ENCODE data around the gene BCAS1. TPM values are rescaled to one million over a fixed set of nuclear protein-coding genes. Genes with fewer than 3 reads are reported as not detected.

The BCAS1 gene
- total RNA-seq, 1 experiment from 2014 or later = 0.17 TPM

DNA sequence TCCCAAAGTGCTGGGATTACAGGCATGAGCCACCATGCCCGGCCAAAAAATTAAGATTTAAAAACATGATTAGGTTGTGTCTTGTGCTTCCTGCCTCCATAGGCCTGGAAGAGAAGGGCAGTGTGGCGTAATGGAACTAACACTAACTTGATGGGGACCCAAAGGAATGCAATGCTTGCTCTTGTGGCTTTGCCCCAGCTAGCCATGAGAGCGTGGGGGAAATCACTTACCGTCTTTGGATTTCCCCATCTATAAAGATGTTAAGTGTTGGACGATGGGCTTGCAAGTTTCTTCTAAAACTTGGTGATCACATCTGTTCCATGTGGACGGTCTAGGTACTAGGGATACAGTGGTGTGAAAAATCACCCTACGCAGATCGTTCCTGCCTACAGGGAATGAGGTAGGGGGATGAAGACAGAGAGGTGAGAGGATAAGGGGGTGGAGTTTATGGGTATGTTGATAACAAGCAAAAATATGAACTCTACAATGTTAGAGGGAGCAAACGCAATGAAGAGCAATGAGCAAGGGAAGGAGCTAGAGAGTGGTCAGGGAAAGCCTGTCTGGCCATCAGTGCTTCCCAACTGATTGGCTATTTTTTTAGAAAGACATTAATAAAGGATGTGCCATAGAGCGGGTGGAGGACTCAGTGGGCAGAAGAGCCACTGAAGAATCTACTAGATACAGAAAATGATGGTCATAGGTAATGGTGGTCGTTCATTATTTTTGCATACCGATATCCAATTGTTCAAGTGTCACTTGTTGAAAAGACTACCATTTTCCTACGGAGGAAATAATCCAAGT is 165.2 kb downstream of the BCAS1 start:
- ATAC-seq (no peak), DNase-seq (ENCODE audit: low read depth, low spot score) (no peak)
- BruUV-seq (replicated peaks) = no TSS peak
- no peaks in the 10 kb centered on the region for H3K27me3 ChIP-seq (ENCODE audit: insufficient read depth, low read length)
- H3K4me2 ChIP-seq (ENCODE audit: low read length) = no peak overlapping the region; the same call in 1 of the 2 replicates
- TF ChIP-seq ELF1 (IDR thresholded peaks at IDR 0.05; ENCODE audit: borderline replicate concordance, low read depth) = no peak
- no peak for TF ChIP-seq RAD21 (IDR thresholded peaks at IDR 0.05; ENCODE audit: low read depth)
- TF ChIP-seq SRF (IDR thresholded peaks at IDR 0.05; ENCODE audit: low read depth) = no peak
- no peak for TF ChIP-seq SP1 (IDR thresholded peaks at IDR 0.05; ENCODE audit: low read depth)
- TF ChIP-seq ZFX (IDR thresholded peaks at IDR 0.05) = no peak
- no peak for TF ChIP-seq EZH2phosphoT487 (IDR thresholded peaks at IDR 0.05; ENCODE audit: borderline replicate concordance)
- no peak for TF ChIP-seq ZBTB33 (IDR thresholded peaks at IDR 0.05; ENCODE audit: extremely low read depth, insufficient replicate concordance, low read length)
- no peak for TF ChIP-seq JUND (IDR thresholded peaks at IDR 0.05)
- no peak for TF ChIP-seq TCF7L2 (IDR thresholded peaks at IDR 0.05; ENCODE audit: borderline replicate concordance, extremely low read depth, insufficient read depth, insufficient read length)
- TF ChIP-seq POLR2A (IDR thresholded peaks at IDR 0.05; ENCODE audit: borderline replicate concordance, extremely low read depth, insufficient read depth, insufficient read length) = no peak
- TF ChIP-seq SIN3A (IDR thresholded peaks at IDR 0.05; ENCODE audit: low read depth) = no peak
- no peak for TF ChIP-seq FOSL1 (IDR thresholded peaks at IDR 0.05; ENCODE audit: low read depth)
- TF ChIP-seq, protein P1, sequence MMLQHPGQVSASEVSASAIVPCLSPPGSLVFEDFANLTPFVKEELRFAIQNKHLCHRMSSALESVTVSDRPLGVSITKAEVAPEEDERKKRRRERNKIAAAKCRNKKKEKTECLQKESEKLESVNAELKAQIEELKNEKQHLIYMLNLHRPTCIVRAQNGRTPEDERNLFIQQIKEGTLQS (IDR thresholded peaks at IDR 0.05) = no peak
- no peak for TF ChIP-seq CTCF (IDR thresholded peaks at IDR 0.05 in 2 of 3, conservative IDR thresholded peaks at IDR 0.05 in 1 of 3; ENCODE audit: borderline replicate concordance in 1 of 3, insufficient read depth in 1 of 3, low read depth in 2 of 3, low read length in 2 of 3)
- TF ChIP-seq ZNF274 (IDR thresholded peaks at IDR 0.05; ENCODE audit: low read depth, low read length) = no peak
- no peaks in the 10 kb centered on the region for H4K20me1 ChIP-seq (ENCODE audit: insufficient read depth)
- CTCF ChIA-PET = interaction anchor here (2.7 kb wide), 1 partner anchor 10 kb away, joined by 11 read pairs; no protein-coding TSS in a partner anchor
- no peaks in the 10 kb centered on the region for H3K9me3 ChIP-seq (ENCODE audit: control insufficient read depth in 1 of 2, insufficient read depth in 1 of 2, low read depth in 1 of 2, low read length in 2 of 2)
- no peaks in the 10 kb centered on the region for H3K9me2 ChIP-seq (ENCODE audit: insufficient read depth)
- no peak overlapping the region for H3K9ac ChIP-seq (ENCODE audit: low read length)
- RAD21 ChIA-PET (ENCODE audit: low non-redundant PET in 1 of 2, low total read pairs in 2 of 2, uncharacterized antibody in 2 of 2, unreplicated experiment in 2 of 2) = no interaction called here
- H3K4me1 ChIP-seq (ENCODE audit: control insufficient read depth in 1 of 2, insufficient read depth in 2 of 2, low read length in 2 of 2) = peaks cover 23 to 46% of the 10 kb centered on the region in 2 experiments
- no peak overlapping the region for H2AFZ ChIP-seq (ENCODE audit: low read depth, low read length, poor library complexity, severe bottlenecking)
- POLR2A ChIA-PET = no interaction called here
- intact Hi-C loops (cut with micrococcal nuclease) = no loop called here
- H3K79me2 ChIP-seq (ENCODE audit: insufficient read depth, low read length) = no peaks in the 10 kb centered on the region
- no peaks in the 10 kb centered on the region for H3K36me3 ChIP-seq (ENCODE audit: control insufficient read depth in 1 of 2, insufficient read depth in 2 of 2, low read length in 2 of 2)
- no peak overlapping the region for H3K4me3 ChIP-seq (replicated peaks in 1 of 2; ENCODE audit: low read depth in 1 of 2, low read length in 2 of 2)
- H3K27ac ChIP-seq (ENCODE audit: low read depth, low read length) = no peak overlapping the region
